ENCODE data around the gene SPHK1. TPM values are rescaled to one million over a fixed set of nuclear protein-coding genes. Genes with fewer than 3 reads are reported as not detected.

The SPHK1 gene
- total and polyA plus RNA-seq, 2 donors (not counting 3 experiments of a cell fraction or from before 2014, with no cell fraction given) = 85.6 to 97.4 TPM

DNA sequence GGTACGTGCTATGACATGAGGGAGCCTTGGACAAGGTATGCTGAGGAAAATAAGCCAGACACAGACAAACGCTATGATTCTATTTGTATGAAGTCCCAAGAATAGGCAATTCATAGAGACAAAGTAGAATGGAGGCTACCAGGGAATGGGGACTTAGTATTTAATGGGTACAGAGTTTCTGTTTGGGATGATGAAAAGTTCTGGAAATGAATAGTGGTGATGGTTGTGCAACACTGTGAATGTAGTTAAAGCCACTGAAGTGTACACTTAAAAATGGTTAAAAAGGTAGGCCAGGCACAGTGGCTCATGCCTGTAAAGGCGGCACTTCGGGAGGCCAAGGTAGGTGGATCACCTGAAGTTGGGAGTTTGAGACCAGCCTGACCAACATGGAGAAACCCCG lies 33.9 kb upstream of the SPHK1 start:
- no peaks in the 10 kb centered on the region for H3K9me3 ChIP-seq (replicated peaks; ENCODE audit: control insufficient read depth, insufficient read depth, low read length)
- BruUV-seq (replicated peaks) = no TSS peak
- H2AFZ ChIP-seq (ENCODE audit: low read depth, low read length) = no peak overlapping the region
- H3K9ac ChIP-seq (replicated peaks; ENCODE audit: extremely low read depth, insufficient read depth, low read length) = no peak overlapping the region
- peaks cover 10% of the 10 kb centered on the region for H3K4me1 ChIP-seq (ENCODE audit: control insufficient read depth, extremely low read depth, insufficient read depth, low read length)
- ChIA-PET CTCF (interaction anchor here (2.3 to 4.1 kb wide), 3 partner anchors 15 to 48 kb away, joined by 12 to 40 read pairs (median 30); no protein-coding TSS in a partner anchor), POLR2A (interaction anchor here (1.0 kb wide), 1 partner anchor 32 kb away, joined by 3 read pairs; no protein-coding TSS in a partner anchor)
- no peak for FAIRE-seq
- no peak for TF ChIP-seq CTCF (IDR thresholded peaks at IDR 0.05; ENCODE audit: extremely low read depth in 1 of 2, insufficient read depth in 1 of 2, low read depth in 1 of 2, low read length in 2 of 2)
- no peak for TF ChIP-seq POLR2A (IDR thresholded peaks at IDR 0.05; ENCODE audit: low read depth, low read length)
- TF ChIP-seq FOS (IDR thresholded peaks at IDR 0.05; ENCODE audit: borderline replicate concordance, insufficient read depth, low read length) = no peak
- no peak for TF ChIP-seq EZH2 (IDR thresholded peaks at IDR 0.05; ENCODE audit: borderline replicate concordance, low read depth, low read length, severe bottlenecking)
- TF ChIP-seq JUN (IDR thresholded peaks at IDR 0.05; ENCODE audit: borderline replicate concordance, insufficient read depth, insufficient read length, low read depth) = no peak
- TF ChIP-seq MYC (IDR thresholded peaks at IDR 0.05; ENCODE audit: low read depth, low read length) = no peak
- no peak for TF ChIP-seq GATA2 (IDR thresholded peaks at IDR 0.05; ENCODE audit: insufficient read depth, insufficient read length, low read depth, low read length)
- TF ChIP-seq POLR2AphosphoS5 (IDR thresholded peaks at IDR 0.05; ENCODE audit: insufficient read depth, low read depth, low read length) = no peak
- TF ChIP-seq, protein P1, sequence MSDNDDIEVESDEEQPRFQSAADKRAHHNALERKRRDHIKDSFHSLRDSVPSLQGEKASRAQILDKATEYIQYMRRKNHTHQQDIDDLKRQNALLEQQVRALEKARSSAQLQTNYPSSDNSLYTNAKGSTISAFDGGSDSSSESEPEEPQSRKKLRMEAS (IDR thresholded peaks at IDR 0.05; ENCODE audit: insufficient read depth, insufficient read length) = no peak
- no peaks in the 10 kb centered on the region for H3K27me3 ChIP-seq (ENCODE audit: control insufficient read depth in 2 of 2, insufficient read depth in 2 of 2, low read length in 2 of 2)
- no peak overlapping the region for H3K4me3 ChIP-seq (replicated peaks in 1 of 3; ENCODE audit: insufficient read depth in 1 of 3, low read depth in 1 of 3, low read length in 3 of 3)
- dilution Hi-C loops (cut with MboI; ENCODE audit: extremely low pct_ligation_motif_present, low sequenced_read_pairs) = no loop called here
- no peaks in the 10 kb centered on the region for H3K9me1 ChIP-seq (replicated peaks; ENCODE audit: control insufficient read depth, extremely low read depth, insufficient read depth, low read length)
- DNase-seq (ENCODE audit: low read depth, low spot score) = no peak
- intact Hi-C loops (cut with micrococcal nuclease) = no loop called here
- H4K20me1 ChIP-seq (replicated peaks; ENCODE audit: control insufficient read depth, extremely low read depth, insufficient read depth, low read length) = no peaks in the 10 kb centered on the region
- H3K79me2 ChIP-seq (ENCODE audit: control insufficient read depth, insufficient read depth, low read length) = peaks cover 29% of the 10 kb centered on the region
- H3K36me3 ChIP-seq (ENCODE audit: control insufficient read depth in 2 of 2, extremely low read depth in 1 of 2, insufficient read depth in 2 of 2, low read length in 2 of 2) = peaks cover 0 to 12% of the 10 kb centered on the region in 2 experiments
- H3K4me2 ChIP-seq (ENCODE audit: insufficient read depth, low read length) = no peak overlapping the region
- no peak overlapping the region for H3K27ac ChIP-seq (ENCODE audit: insufficient read depth, low read depth, low read length)

Measured in endothelial cell of umbilical vein (primary cell).